HepG2 (cell line): ENCODE measurements around the gene ANKRD31. TPM values are rescaled to one million over a fixed set of nuclear protein-coding genes. Genes with fewer than 3 reads are reported as not detected.

Source experiments
- ATF7 ChIP-seq, 2 experiments: fragments of 450-650 bp in 1 of 2; sonication (generic) in 1 of 2; formaldehyde crosslinking in 1 of 2; IDR thresholded peaks; 2 replicates each; pipeline versions ENCODE4 v1.4.0 to v1.6.1; 2016 to 2020; ENCODE audit warnings: antibody characterized with exemption in 1 of 2, mild to moderate bottlenecking in 1 of 2, missing genetic modification reagents in 1 of 2
- CEBPG ChIP-seq: IDR thresholded peaks from 2 replicates; pipeline ENCODE4 v1.6.1; 2016
- EED ChIP-seq: sonication (generic); formaldehyde crosslinking; IDR thresholded peaks from 2 replicates; pipeline ENCODE4 v1.5.0; 2020; ENCODE audit warnings: mild to moderate bottlenecking, missing genetic modification reagents
- ETV6 ChIP-seq: sonication (generic); formaldehyde crosslinking; conservative IDR thresholded peaks from 2 replicates; pipeline ENCODE4 v1.4.0; 2020; ENCODE audit warnings: missing genetic modification reagents
- GATAD1 ChIP-seq: IDR thresholded peaks from 2 replicates; pipeline ENCODE4 v1.6.1; 2016; ENCODE audit warnings: missing genetic modification reagents, missing compliant biosample characterization
- HDAC2 ChIP-seq: sonication (generic); formaldehyde crosslinking; IDR thresholded peaks from 2 replicates; pipeline ENCODE4 v1.4.0; 2020; ENCODE audit warnings: missing genetic modification reagents
- KDM2A ChIP-seq: sonication (generic); formaldehyde crosslinking; IDR thresholded peaks from 2 replicates; pipeline ENCODE4 v1.4.0; 2020; ENCODE audit warnings: low read depth, missing genetic modification reagents, borderline replicate concordance
- KLF16 ChIP-seq, 2 experiments: sonication (generic) in 1 of 2; formaldehyde crosslinking in 1 of 2; IDR thresholded peaks; 2 replicates each; pipeline versions ENCODE4 v1.6.1 to v1.8.0; 2016 to 2023; ENCODE audit warnings: missing genetic modification reagents in 2 of 2, missing compliant biosample characterization in 1 of 2
- MBNL3 ChIP-seq: fragments of 250-450 bp; sonication (Bioruptor Pico); conservative IDR thresholded peaks from 2 replicates; pipeline ENCODE4 v1.8.0; 2022; ENCODE audit warnings: mild to moderate bottlenecking, inconsistent platforms
- NONO ChIP-seq, 2 experiments: fragments of 450-650 bp in 1 of 2; sonication (generic) in 1 of 2; formaldehyde crosslinking in 1 of 2; IDR thresholded peaks in 1 of 2; conservative IDR thresholded peaks in 1 of 2; 2 replicates each; pipeline versions ENCODE4 v1.6.1 to v1.8.0; 2017 to 2022; ENCODE audit warnings: mild to moderate bottlenecking in 1 of 2, missing genetic modification reagents in 1 of 2, moderate library complexity in 1 of 2
- RAD51 ChIP-seq: fragments of 450-650 bp; IDR thresholded peaks from 2 replicates; pipeline ENCODE4 v1.6.1; 2016; ENCODE audit warnings: borderline replicate concordance
- SAP130 ChIP-seq: IDR thresholded peaks from 2 replicates; pipeline ENCODE4 v1.6.1; 2016; ENCODE audit warnings: low read depth
- ZFX ChIP-seq: sonication (generic); formaldehyde crosslinking; IDR thresholded peaks from 2 replicates; pipeline ENCODE4 v1.4.0; 2020; ENCODE audit warnings: mild to moderate bottlenecking, low read depth, missing genetic modification reagents, moderate library complexity
- ZNF232 ChIP-seq: sonication (generic); formaldehyde crosslinking; IDR thresholded peaks from 2 replicates; pipeline ENCODE4 v1.4.0; 2020; ENCODE audit warnings: missing genetic modification reagents, borderline replicate concordance
- ZNF7 ChIP-seq: IDR thresholded peaks from 2 replicates; pipeline ENCODE4 v1.6.1; 2016; ENCODE audit warnings: missing biosample characterization, missing genetic modification reagents
- ZNF749 ChIP-seq: sonication (generic); formaldehyde crosslinking; IDR thresholded peaks from 2 replicates; pipeline ENCODE4 v1.8.0; 2022; ENCODE audit warnings: mild to moderate bottlenecking, missing genetic modification reagents, moderate library complexity, borderline replicate concordance
- polyA plus RNA-seq, 8 experiments: library from polyadenylated mRNA; depleted of rRNA in 3 of 8; stranded (reverse) in 7 of 8; unstranded in 1 of 8; fragments of >200 nt; fragmentation: Illumina TruSeq in 4 of 8; extraction: Trizol in 4 of 8; gene quantifications; 2 replicates each; pipeline versions ENCODE4 v1.2.1 to v1.2.3, GENCODE V29; 2011 to 2016; ENCODE audit warnings: low read depth in 4 of 8, missing spikeins in 1 of 8, mixed read lengths in 1 of 8; ENCODE audit not compliant: insufficient read depth in 1 of 8
- total RNA-seq, 5 experiments: library from RNA; depleted of rRNA; stranded (reverse); fragments of >200 nt; fragmentation: Illumina TruSeq; extraction: Trizol; gene quantifications; 2 replicates each; pipeline ENCODE4 v1.2.3, GENCODE V29; 2016; ENCODE audit warnings: low read depth in 1 of 5
- TF ChIP-seq, protein P1 (sequence below): IDR thresholded peaks from 2 replicates; pipeline ENCODE4 v1.6.1; 2018; ENCODE audit warnings: missing genetic modification reagents
- TF ChIP-seq, protein P2 (sequence below): sonication (generic); formaldehyde crosslinking; IDR thresholded peaks from 2 replicates; pipeline ENCODE4 v1.5.0; 2020; ENCODE audit warnings: mild to moderate bottlenecking, missing genetic modification reagents, moderate library complexity
- TF ChIP-seq, protein P3 (sequence below): IDR thresholded peaks from 2 replicates; pipeline ENCODE4 v1.6.1; 2016; ENCODE audit warnings: low read depth
- TF ChIP-seq, protein P4 (sequence below): sonication (generic); formaldehyde crosslinking; IDR thresholded peaks from 2 replicates; pipeline ENCODE4 v1.4.0; 2020; ENCODE audit warnings: missing genetic modification reagents
- TF ChIP-seq, protein P5 (sequence below): sonication (generic); formaldehyde crosslinking; IDR thresholded peaks from 2 replicates; pipeline ENCODE4 v1.5.1; 2020; ENCODE audit warnings: mild to moderate bottlenecking, missing genetic modification reagents, moderate library complexity

Gene ANKRD31
- total and polyA plus RNA-seq, 2 of the 13 experiments (the other 11 are each of a cell fraction or from before 2014, with no cell fraction given) = 0.01 to 0.09 TPM

DNA sequence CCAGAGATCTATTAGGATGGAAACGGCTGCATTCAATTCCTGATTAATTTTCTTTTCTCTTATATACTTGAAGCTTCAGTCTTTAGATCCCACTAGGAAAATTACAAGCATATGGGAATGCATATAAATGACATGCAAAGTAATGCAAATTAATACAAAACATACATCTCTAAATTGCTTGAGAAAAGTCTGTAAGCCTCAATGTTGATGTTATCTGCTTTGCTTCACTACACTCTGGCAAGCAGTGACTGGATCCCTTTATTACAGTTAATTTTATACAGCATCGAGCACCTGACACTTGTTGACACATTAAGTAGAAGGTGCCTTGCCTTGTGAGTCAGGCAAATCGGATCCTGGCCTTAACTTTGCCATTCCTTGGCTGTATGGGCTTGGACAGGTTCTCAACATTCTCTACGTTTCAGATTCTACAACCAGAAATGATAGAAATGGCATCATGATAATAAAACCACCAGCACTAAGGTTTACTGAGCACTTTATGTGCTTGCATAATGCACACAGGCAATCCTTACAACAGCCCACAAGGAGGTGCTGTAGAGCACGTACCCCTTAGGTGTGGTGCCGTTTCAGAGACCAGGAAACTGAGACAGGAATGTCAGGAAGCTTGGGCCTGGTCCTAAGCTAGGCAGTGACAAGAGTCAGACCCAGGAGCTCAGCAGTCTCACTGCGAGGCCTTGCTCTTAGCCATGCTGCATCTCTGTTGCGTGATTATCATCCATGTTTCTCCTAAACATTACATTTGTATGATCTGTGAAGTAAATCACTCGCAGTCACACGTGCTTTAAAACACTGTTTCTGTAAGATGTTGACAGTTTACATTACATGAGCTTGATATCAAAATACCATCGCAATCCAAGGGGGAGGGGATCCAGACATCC lies 187.0 kb downstream of the ANKRD31 start (continued):
- TF ChIP-seq, protein P1, sequence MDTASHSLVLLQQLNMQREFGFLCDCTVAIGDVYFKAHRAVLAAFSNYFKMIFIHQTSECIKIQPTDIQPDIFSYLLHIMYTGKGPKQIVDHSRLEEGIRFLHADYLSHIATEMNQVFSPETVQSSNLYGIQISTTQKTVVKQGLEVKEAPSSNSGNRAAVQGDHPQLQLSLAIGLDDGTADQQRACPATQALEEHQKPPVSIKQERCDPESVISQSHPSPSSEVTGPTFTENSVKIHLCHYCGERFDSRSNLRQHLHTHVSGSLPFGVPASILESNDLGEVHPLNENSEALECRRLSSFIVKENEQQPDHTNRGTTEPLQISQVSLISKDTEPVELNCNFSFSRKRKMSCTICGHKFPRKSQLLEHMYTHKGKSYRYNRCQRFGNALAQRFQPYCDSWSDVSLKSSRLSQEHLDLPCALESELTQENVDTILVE (CRISPR knock-in tag) = 0 out of 2 replicates have a peak, but pooled peaks have one; percentile 63
- TF ChIP-seq, protein P2, sequence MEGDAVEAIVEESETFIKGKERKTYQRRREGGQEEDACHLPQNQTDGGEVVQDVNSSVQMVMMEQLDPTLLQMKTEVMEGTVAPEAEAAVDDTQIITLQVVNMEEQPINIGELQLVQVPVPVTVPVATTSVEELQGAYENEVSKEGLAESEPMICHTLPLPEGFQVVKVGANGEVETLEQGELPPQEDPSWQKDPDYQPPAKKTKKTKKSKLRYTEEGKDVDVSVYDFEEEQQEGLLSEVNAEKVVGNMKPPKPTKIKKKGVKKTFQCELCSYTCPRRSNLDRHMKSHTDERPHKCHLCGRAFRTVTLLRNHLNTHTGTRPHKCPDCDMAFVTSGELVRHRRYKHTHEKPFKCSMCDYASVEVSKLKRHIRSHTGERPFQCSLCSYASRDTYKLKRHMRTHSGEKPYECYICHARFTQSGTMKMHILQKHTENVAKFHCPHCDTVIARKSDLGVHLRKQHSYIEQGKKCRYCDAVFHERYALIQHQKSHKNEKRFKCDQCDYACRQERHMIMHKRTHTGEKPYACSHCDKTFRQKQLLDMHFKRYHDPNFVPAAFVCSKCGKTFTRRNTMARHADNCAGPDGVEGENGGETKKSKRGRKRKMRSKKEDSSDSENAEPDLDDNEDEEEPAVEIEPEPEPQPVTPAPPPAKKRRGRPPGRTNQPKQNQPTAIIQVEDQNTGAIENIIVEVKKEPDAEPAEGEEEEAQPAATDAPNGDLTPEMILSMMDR (CRISPR knock-in tag) = peak; percentile 89
- TF ChIP-seq, protein P3, sequence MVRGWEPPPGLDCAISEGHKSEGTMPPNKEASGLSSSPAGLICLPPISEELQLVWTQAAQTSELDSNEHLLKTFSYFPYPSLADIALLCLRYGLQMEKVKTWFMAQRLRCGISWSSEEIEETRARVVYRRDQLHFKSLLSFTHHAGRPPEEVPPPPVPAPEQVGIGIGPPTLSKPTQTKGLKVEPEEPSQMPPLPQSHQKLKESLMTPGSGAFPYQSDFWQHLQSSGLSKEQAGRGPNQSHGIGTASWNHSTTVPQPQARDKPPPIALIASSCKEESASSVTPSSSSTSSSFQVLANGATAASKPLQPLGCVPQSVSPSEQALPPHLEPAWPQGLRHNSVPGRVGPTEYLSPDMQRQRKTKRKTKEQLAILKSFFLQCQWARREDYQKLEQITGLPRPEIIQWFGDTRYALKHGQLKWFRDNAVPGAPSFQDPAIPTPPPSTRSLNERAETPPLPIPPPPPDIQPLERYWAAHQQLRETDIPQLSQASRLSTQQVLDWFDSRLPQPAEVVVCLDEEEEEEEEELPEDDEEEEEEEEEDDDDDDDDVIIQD (CRISPR knock-in tag) = 0 out of 2 replicates have a peak, but pooled peaks have one; percentile 22
- TF ChIP-seq EED (CRISPR knock-in tag) = no peak
- TF ChIP-seq CEBPG (CRISPR knock-in tag) = peak; percentile 89
- 0 out of 2 replicates have a peak, but pooled peaks have one; percentile 24 for TF ChIP-seq GATAD1 (CRISPR knock-in tag)
- peak; percentile 82 for TF ChIP-seq ZNF7 (CRISPR knock-in tag)
- TF ChIP-seq ATF7 (IDR thresholded peaks at IDR 0.05) = no peak
- no peak for TF ChIP-seq ATF7 (CRISPR knock-in tag; IDR thresholded peaks at IDR 0.05)
- no peak for TF ChIP-seq RAD51
- peak; percentile 47; the same call in 1 of the 2 replicates for TF ChIP-seq ZFX
- TF ChIP-seq, protein P4, sequence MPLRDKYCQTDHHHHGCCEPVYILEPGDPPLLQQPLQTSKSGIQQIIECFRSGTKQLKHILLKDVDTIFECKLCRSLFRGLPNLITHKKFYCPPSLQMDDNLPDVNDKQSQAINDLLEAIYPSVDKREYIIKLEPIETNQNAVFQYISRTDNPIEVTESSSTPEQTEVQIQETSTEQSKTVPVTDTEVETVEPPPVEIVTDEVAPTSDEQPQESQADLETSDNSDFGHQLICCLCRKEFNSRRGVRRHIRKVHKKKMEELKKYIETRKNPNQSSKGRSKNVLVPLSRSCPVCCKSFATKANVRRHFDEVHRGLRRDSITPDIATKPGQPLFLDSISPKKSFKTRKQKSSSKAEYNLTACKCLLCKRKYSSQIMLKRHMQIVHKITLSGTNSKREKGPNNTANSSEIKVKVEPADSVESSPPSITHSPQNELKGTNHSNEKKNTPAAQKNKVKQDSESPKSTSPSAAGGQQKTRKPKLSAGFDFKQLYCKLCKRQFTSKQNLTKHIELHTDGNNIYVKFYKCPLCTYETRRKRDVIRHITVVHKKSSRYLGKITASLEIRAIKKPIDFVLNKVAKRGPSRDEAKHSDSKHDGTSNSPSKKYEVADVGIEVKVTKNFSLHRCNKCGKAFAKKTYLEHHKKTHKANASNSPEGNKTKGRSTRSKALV (CRISPR knock-in tag) = 0 out of 2 replicates have a peak, but pooled peaks have one; percentile 41
- no peak for TF ChIP-seq MBNL3 (CRISPR knock-in tag)
- TF ChIP-seq, protein P5, sequence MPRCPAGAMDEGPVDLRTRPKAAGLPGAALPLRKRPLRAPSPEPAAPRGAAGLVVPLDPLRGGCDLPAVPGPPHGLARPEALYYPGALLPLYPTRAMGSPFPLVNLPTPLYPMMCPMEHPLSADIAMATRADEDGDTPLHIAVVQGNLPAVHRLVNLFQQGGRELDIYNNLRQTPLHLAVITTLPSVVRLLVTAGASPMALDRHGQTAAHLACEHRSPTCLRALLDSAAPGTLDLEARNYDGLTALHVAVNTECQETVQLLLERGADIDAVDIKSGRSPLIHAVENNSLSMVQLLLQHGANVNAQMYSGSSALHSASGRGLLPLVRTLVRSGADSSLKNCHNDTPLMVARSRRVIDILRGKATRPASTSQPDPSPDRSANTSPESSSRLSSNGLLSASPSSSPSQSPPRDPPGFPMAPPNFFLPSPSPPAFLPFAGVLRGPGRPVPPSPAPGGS = no peak
- 0 out of 2 replicates have a peak, but pooled peaks have one; percentile 33 for TF ChIP-seq SAP130 (CRISPR knock-in tag)
- peak; percentile 64; the same call in 1 of the 2 replicates for TF ChIP-seq HDAC2 (CRISPR knock-in tag)
- no peak for TF ChIP-seq ZNF232 (CRISPR knock-in tag)
- no peak for TF ChIP-seq NONO (IDR thresholded peaks at IDR 0.05)
- no peak for TF ChIP-seq NONO (CRISPR knock-in tag; conservative IDR thresholded peaks at IDR 0.05)
- no peak for TF ChIP-seq ZNF749 (CRISPR knock-in tag)
- TF ChIP-seq KLF16 (CRISPR knock-in tag; IDR thresholded peaks at IDR 0.05) = peak in 1 of 2 experiments; percentile 41; a peak in 1 of 4 replicates
- peak; percentile 62 for TF ChIP-seq KDM2A (CRISPR knock-in tag)
- peak; percentile 41; the same call in 1 of the 2 replicates for TF ChIP-seq ETV6 (CRISPR knock-in tag)
